Esophagus muscularis mucosa (tissue), 4 donors: ENCODE data around the gene IFT88.

Experiments
- CTCF ChIP-seq, 3 experiments: fragments of 200-600 bp in 2 of 3; fragments of 450-650 bp in 1 of 3; sonication (generic) in 2 of 3; IDR thresholded peaks; one replicate each; pipeline ENCODE4 v1.5.1; 2017 to 2019; ENCODE audit warnings: antibody characterized with exemption in 3 of 3, mild to moderate bottlenecking in 2 of 3, moderate library complexity in 1 of 3
- EP300 ChIP-seq: sonication (generic); formaldehyde crosslinking; IDR thresholded peaks from one replicate; pipeline ENCODE4 v1.6.1; 2017; ENCODE audit warnings: antibody characterized with exemption
- POLR2AphosphoS5 ChIP-seq, 2 donors: sonication (generic); formaldehyde crosslinking; IDR thresholded peaks; one replicate each; pipeline ENCODE4 v1.6.1; 2017; ENCODE audit warnings: antibody characterized with exemption in 2 of 2

GRCh38 chr13:20704459-20705069, 137.6 kb downstream of the IFT88 start:
- TF ChIP-seq POLR2AphosphoS5 (IDR thresholded peaks at IDR 0.05) (no peak), CTCF (IDR thresholded peaks at IDR 0.05) (no peak), EP300 (no peak)
